Peyer's patch (tissue), 4 donors: Measurements from ENCODE around the gene ZNF783.

ENCODE experiments used
- POLR2A ChIP-seq, 2 donors: fragments of 450-650 bp; IDR thresholded peaks; one replicate each; pipeline ENCODE4 v1.5.1; 2017; ENCODE audit warnings: antibody characterized with exemption in 2 of 2, mild to moderate bottlenecking in 2 of 2, moderate library complexity in 2 of 2
- TF ChIP-seq, protein P1 (sequence below), 6 experiments: fragments of 450-650 bp in 4 of 6; fragments of 200-600 bp in 2 of 6; sonication (generic) in 1 of 6; IDR thresholded peaks; one replicate each; pipeline ENCODE4 v1.5.1; 2017 to 2019; ENCODE audit warnings: antibody characterized with exemption in 6 of 6, mild to moderate bottlenecking in 3 of 6, moderate library complexity in 1 of 6

DNA sequence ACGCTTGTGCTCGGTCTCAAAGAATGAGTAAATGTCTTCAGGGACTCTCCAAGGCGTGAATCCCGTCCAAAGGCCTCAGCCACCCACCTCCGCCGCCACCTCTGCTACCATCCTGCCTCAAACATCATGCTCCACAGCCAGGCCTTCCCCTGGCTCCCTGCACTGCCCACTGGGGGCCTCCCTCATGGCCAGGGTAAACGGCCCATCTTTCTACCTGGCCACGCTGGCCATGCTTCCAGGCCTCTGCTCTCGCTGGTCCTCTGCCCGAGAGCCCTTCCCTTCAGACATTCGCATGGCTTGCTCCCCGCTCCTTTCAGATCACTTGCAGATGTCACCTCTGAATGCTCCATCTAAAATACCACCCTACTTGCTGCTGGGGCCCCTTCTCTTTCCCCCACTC is 40.2 kb downstream of the ZNF783 start:
- TF ChIP-seq, protein P1, sequence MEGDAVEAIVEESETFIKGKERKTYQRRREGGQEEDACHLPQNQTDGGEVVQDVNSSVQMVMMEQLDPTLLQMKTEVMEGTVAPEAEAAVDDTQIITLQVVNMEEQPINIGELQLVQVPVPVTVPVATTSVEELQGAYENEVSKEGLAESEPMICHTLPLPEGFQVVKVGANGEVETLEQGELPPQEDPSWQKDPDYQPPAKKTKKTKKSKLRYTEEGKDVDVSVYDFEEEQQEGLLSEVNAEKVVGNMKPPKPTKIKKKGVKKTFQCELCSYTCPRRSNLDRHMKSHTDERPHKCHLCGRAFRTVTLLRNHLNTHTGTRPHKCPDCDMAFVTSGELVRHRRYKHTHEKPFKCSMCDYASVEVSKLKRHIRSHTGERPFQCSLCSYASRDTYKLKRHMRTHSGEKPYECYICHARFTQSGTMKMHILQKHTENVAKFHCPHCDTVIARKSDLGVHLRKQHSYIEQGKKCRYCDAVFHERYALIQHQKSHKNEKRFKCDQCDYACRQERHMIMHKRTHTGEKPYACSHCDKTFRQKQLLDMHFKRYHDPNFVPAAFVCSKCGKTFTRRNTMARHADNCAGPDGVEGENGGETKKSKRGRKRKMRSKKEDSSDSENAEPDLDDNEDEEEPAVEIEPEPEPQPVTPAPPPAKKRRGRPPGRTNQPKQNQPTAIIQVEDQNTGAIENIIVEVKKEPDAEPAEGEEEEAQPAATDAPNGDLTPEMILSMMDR (IDR thresholded peaks at IDR 0.05), result no peak
- no peak for TF ChIP-seq POLR2A (IDR thresholded peaks at IDR 0.05)
